Pulmonary artery endothelial cell (primary cell): Measurements from ENCODE around the gene TPSG1. TPM values are rescaled to one million over a fixed set of nuclear protein-coding genes. Genes with fewer than 3 reads are reported as not detected.
"Not testable (repeated sequence)": the region's sequence is repeated elsewhere in the genome, so short reads cannot be mapped to it uniquely, and the experiment has no call there.

Experiments used
- DNase-seq: peaks from one replicate; pipeline ENCODE4 v3.0.0-alpha.2; 2011; ENCODE audit warnings: low read depth, low spot score
- total RNA-seq: library from RNA; depleted of rRNA; stranded (reverse); fragments of >200 nt; gene quantifications from 2 replicates; pipeline ENCODE4 v1.2.3, GENCODE V29; 2014

Gene TPSG1
- total RNA-seq, 1 donor from 2014 or later, result not detected

DNA sequence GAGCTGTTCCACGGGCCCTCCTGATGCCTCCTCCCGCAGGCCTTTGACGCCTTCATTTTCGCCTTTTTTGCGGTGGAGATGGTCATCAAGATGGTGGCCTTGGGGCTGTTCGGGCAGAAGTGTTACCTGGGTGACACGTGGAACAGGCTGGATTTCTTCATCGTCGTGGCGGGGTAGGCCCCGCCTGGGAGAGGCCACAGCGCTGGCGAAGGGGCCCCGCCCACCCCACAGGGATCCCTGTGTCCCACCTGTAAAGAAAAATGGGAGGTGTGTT lies 29.7 kb downstream of the TPSG1 start:
- no peak for DNase-seq

DNA sequence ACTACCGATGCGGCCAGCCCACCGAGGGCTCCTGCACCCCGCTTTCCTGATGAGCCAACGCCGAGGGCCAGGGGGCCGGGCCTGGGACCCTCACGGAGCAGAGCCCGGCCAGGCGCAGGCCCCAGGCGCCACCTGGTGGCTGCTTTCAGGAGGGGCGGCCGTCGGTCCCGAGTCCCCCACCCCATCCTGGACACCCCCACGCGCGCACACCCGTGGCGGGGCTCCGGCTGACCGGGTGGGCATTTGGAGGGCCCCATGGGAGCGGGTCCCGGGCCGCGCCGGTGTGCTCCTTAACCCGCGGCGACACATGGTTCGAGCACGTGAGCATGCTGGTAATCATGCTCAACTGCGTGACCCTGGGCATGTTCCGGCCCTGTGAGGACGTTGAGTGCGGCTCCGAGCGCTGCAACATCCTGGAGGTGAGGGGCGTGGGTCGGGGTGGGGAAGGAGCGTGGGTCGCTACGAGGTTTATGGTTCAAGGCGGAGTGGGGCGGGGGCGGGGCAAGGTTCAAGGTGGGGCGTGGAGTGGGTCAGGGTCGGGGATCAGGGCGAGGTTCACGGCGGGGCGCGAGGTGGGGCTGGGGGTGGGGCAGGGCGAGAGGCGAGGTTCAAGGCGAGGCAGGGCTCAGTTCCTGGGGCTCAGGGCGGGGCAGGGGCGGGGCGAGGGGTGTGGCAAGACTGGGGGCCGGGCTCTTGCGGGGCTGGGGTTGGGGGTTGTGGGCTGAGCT lies 30.2 kb downstream of the TPSG1 start:
- no peak for DNase-seq

DNA sequence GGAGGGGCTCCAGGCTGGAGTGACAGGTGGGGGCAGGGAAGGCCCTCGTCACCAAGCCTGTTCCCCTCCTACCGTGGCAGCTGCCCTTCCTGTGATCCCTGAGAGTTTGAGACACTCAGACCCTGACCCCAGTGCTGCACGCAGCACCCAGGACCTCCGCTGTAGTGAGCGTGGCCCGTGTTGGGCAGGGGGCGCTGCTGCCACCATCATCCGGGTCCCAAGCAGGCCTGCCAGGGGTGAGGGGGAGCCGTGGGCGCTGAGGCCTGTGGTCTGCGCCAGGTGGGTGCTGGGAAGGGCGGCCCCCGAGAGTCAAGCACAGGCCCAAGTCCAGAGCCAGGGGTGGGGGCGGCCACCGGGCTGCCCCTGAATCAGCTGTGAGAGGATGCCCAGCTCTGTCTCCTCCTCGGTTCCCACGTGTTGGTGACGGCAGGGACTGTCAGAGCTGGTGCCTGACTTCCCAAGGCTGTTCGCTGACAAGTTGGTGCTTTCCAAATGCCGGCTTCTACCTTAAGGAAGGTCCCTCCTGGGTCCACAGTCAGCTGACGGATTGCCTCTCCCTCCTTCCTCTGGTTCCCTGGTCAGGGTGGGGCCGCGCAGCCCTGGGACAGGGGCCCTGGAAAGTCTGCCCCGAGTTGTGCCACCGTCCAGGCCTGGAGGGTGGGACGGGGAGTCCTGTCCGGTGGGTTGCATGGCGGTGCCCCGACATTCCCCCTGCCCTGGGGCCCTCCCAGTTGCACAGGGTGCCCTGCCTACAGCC lies 31.1 kb downstream of the TPSG1 start:
- no peak for DNase-seq

DNA sequence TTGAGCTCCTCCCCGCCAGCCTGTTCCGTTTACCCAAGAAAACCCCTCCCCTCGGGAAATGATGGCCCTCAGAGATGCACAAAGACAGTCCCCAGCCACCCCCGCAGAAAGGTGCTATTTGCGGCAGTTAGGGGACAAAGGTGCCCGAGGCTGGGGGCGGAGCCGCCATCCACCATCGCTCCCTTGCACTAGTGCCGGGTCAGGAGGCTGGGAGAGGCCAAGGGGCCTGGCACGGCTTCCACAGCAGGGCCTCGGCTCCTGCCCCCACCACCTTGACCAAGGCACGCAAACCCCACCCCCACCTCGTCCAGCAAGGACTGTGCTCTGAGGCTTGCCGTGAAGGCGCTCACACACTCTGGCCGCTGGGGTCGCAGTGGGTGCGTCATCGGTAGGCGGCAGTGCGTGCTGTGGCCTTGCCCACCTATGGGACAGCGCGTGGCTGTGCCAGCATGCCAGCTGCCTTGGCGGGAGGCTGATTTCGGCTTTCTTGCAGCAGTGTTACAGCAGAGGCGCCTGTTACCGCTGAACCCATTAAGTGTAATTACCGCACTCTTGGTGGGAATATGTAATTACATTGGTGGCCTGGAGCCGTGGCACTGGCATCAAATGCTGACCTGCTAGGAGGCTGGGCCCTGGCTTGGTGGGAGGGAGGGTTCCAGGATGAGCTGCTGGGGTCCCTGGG lies 31.8 kb downstream of the TPSG1 start:
- DNase-seq, result no peak

DNA sequence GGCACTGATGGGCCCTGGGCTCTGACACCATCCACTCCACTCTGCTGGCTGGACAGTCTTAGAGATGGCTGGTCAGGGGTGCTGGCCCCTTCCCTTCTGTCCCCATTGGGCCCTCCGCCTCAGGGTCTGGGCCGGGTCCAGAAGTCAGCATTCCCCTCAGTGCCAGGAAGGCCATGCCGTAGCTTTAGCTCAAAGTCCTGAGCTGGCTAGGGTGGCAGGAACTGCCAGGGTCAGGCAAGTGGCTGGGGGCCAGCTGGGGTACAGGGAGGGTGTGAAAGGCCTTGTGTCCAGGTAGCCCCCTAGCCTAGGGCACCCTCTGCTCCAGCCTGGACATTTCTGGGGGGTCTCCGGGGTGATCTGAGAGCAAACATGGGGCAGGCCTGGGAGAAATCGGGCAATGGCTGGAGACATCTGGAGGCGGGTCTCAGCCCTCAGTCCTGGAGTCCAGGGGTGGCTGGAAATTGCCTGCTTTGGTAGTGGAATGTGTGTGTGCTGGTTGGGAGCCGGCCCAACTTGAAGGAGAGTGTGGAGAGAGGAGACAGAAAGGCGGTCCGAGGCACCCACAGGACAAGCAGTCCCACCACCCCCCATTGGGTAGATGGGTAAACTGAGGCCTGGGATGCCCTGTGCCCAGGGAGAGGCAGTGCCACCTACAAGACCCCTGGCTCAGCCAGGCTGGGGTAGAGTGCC lies 32.5 kb downstream of the TPSG1 start:
- no peak for DNase-seq

DNA sequence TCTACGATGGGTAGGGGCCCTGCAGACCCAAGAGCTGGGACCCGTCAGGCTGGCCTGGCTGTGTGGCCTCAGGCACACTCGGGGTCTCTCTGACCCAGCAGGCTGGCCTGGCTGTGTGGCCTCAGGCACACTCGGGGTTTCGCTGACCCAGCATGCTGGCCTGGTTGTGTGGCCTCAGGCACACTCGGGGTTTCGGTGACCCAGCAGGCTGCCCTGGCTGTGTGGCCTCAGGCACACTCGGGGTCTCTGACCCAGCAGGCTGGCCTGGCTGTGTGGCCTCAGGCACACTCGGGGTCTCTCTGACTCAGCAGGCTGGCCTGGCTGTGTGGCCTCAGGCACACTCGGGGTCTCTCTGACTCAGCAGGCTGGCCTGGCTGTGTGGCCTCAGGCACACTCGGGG lies 34.3 kb downstream of the TPSG1 start:
- DNase-seq, result not testable (repeated sequence)

DNA sequence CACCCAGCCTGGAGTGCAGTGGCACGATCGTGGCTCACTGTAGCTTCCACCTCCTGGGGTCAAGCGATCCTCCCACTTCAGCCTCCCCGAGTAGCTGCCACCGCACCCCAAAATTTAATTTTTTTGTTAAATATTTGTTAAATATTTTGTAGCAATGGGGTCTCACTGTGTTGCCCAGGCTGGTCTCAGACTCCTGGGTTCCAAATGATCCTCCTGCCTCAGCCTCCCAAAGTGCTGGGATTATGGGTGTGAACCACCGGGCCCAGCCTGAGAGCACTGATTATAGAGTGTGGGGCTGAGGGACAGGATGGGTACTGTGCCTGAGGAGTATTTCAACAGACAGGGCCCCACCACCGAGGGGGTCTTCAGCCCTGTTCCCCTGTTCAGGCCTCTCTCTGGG lies 35.6 kb downstream of the TPSG1 start:
- DNase-seq, result no peak

DNA sequence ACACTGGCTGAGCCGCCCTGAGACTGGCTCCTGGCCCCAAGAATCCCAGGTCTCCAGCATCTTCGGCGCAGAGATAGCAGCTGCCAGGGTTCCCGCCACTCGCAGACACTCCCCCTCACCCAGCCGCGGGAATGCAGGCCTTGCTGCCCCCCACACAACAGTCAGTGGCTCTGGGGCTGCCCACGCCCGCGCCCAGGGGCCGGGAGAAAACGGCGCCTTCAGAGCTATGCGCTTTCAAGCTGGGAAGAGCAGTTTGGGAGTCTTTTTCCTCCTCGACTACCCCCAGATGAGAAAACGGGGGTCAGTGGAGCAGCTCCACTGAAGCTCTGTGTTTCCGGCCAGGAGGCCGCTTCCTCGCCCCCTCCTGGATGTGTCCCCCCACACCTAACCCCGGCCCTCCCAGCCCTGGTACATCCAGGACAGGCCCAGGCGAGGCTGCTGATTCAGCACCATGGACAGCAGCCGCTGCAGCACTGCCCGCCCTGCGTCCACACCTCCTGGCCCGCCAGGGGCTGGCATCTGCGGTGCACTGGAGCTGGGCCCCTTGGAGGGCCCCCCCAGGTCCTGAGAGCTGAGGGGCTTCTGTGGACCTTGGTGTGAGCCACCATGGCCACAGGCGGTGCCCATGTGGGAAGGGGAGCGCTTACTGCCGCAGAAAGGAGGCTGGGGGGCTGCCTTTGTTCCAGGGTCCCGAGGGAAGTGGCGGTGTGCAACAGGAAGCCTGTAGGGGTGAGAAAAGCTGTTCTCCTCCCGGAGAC lies 36.5 kb downstream of the TPSG1 start:
- no peak for DNase-seq

DNA sequence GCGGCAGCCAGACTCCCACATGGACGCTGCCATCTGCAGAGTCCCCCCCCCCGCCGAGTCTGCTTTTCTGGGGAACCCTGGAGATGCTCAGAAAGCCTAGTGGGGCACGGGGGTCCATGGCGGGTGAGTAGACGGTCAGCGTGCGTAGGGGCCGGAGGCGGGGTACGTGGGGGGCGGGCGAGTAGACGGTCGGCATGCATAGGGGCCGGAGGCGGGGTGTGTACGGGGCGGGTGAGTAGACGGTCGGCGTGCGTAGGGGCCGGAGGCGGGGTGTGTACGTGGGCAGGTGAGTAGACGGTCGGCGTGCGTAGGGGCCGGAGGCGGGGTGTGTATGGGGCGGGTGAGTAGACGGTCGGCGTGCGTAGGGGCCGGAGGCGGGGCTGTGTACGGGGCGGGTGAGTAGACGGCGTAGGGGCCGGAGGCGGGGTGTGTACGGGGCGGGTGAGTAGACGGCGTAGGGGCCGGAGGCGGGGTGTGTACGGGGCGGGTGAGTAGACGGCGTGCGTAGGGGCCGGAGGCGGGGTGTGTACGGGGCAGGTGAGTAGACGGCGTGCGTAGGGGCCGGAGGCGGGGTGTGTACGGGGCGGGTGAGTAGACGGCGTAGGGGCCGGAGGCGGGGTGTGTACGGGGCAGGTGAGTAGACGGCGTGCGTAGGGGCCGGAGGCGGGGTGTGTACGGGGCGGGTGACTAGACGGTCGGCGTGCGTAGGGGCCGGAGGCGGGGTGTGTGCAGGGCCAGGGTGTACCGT lies 39.4 kb downstream of the TPSG1 start:
- not testable (repeated sequence) for DNase-seq

DNA sequence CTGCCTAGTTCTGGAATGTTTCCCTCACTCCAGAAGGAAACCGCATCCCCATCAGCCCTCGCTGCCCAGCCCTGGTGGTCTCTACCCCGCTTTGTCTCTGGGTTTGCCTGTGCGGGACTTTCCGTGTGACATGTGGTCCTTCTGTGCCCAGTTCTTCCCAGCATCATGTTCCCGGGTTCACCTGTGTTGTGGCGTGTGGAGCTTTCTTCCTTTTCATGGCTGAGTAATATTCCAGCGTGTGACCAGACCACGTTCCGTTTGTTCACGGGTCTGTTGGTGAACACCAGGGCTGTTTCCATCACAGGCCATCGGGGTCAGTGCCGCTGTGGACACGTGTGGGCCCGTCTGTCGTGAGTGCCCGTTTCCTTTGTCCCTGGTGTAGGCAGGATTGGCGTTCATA lies 40.1 kb downstream of the TPSG1 start:
- no peak for DNase-seq

DNA sequence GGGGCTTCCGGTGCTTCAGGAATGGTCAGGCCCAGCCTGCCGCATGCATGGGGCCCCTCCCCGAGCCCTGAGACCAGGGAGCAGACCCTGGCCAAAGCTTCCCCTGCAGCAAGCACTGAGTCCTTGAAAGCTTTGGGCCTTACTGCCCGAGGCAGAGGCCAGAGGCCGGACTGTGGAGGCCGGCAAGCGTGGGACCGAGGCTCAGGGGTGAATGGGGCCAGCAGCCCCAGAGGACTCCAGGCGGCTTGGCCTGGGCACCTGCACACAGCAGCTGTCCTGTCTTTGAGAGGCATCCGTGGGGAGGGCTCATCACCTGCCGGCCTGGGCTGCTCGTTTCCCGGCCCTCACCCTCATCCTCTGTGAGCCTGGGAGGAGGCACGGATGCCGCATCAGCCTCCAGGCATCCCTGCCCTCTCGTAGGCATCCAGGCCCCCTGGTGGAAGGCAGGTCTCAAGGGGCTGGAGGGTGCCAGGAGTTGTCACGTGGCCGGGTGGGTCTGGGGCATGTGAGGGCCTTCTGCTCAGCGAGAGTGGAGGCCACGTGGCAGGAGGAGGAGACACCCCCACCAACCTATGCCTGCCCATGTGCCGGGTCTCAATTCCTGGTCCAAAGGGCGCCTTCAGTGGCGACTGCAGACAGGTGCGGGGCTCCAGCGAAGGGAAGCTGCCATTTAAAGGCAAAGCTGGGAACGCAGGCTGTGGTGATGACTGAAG lies 40.8 kb downstream of the TPSG1 start:
- DNase-seq, result no peak

DNA sequence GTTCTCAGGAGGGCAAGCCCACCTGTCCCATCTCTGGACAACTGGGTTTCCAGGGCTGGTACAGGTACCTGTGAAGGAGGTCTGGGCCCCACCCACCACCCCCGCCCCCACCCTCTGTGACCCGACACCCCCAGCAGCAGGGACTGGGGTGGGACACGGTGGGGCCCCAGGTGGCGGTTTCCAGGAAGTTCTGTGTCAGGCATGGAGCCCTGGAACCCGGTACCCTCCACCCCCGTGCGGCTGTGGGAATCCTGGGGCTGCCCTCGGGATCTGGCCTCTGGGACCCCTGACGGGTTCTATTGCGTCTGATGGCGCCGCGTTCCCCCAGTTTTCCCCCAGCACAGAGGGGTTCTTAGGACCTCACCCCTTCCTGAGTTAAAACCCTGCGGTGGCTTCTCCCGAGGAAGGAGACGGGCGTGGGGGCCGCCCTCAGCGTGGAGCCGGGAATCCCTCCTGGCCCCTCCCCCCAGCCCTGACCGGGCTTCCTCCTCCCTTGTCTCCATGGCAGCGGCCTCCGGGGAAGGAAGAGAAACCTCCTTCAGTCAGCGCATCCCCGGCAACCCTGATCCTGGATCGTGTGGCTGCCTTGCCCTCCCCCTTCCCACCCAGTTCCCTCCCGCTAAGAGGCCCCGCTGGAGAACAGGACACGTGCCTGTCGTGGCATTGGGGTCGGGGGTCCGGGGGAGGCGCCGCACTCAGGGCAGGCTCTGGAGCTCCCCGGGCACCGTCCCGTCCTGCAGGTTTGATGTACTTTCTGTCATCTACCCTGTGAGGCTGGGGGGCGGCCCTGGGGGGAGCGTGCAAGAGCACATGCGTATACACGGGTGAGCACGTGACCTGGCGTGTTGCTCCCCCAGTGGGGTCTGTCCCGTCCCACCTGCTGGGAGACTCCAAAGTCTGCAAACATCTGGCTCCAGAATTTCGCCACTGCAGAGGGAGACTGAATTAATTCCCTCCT lies 41.8 kb downstream of the TPSG1 start:
- DNase-seq, result no peak

DNA sequence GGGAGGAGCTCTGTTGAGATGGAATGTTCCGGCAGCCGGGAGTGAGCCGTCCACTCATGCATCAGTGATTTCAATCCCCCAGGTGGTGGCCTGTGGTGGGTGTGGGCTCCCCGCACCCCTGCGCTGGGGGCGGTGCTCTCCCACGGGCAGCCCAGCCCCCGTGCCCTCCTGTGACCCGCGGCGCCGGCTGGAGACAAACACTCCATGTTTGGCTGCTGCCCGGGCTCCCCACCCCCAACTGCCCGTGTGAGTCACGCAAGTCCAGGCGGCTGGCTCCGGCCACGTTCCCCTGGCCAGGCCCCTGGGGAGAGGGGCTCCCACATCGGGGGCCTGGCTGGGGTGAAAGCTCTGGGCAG lies 42.8 kb downstream of the TPSG1 start:
- DNase-seq, result peak; percentile 5

DNA sequence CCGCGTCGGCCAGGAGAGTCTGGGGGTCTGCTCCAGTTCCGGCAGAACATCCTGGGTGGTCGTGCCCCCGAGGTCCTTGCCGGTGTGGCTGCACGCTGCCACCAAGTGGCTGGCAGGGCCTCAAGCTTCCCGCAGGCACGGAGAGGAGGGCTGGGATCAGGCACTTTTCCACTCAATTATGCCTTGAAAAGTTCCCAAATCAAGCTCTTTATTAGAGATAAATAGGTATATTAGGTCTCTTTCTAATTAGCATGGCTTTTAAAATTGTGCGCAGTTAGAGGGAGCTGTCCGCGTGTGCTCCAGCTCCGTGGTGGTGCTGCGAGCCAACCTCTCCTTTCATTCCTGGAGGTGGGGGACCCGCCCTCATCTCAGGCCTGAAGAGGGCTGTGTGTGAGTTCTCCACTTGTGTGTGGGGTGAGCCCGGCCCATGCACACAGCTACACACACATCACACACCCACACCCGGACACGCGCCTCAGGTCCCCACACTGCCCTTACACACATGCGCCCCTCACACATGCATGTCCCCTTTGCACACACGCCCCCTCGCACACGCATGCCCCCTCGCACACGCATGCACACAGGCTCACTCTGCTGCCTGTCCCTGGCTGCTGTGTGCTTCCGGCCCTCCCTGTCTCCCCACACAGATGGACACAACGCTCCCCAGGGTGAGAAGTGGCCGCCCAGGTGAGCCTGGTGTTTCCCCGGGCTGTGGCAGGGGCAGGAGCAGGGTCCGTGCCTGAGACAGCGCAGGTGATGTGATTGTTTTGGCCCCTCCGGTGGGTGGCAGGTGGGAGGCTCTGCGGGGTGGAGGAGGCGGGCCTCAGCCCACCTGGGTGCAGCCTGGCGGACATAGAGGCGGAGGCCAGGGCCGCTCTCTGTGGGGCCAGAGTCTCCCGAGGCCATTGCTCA lies 43.4 kb downstream of the TPSG1 start:
- no peak for DNase-seq

DNA sequence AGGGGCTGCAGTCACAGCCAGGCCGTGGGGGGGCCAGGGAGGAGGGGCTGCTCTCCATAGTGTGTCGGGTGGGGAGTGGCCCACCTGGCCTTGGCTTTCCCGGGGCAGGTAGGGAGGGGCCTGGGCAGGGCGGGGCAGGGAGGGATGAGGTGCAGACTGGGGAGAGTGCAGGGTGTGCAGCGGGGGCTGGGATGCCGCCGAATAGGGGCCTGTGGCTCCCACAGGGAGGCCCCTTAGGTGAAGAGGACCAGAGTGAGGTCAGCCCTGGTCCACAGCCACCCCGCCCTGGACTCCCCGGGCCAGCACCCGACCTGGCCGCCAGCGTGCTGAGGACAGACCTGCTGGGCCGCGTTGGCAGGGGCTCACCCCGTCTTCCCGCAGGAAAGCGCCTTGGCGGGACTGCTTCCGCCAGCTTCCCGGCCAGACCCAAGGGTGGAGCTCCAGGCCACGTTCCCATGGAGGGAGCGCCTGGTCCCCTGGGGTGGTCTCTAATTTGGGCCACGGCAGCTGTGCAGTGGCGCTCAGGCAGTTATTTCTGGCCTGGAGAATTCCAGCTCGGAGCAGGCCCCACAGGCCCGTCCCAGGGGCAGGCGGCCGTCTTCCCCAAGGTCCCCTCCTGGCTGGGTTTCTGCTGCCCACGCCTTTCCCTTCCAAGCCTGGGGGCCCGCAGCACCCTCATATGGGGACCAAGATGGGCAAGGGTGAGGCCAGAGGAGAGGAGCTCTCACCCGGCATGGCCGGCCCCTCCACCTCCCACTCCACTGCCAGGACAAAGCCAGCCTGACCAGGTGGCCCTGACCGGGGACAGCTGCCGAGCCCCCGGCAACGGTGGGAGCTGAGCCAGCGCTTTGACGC lies 44.3 kb downstream of the TPSG1 start:
- DNase-seq, result no peak

DNA sequence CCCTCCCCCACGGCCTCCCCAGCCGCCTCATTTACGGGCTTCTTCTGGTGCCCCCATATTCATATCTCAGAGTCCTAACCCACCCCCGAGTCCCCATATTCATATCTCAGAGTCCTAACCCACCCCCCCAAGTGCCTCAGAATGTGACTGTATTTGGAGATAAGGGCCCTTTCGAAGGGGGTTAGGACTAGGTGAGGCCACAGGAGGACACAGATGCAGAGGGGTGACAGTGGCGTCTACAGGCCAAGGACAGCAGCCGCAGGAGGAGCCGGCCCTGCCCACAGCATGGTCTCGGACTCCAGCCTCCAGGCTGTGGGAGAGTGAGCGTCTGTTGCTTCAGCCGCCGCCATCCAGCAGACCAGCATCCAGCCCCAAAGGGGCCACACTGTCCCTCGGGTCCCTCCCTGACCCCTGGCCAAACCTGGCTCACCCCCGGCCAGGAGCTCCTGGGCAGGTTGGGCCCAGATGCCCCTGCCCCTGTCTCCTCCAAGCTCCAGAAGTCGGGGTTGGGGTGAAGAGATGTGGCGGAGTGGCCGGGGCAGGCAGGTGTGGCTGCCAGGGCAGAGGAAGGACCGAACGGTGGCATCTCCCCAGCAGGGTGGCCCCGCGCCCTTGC lies 46.7 kb downstream of the TPSG1 start:
- no peak for DNase-seq

DNA sequence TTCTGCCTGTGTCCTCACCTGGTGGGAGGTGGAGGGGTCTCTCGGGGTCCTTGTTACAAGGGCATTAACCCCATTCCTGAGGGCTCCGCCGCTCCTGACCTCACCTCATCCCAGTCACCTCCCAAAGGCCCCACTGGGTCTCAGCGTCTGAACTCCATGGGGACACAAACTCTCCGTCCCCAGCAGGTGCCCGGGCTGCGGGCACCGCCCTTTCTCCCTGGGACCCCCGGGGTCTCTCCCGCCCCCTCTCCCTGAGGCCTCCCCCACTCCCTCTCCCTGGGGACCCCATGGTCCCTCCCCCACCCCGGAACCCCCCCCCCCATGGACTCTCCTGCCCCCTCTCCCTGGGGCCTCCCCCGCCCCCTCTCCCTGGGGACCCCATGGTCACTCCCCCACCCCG lies 47.3 kb downstream of the TPSG1 start:
- no peak for DNase-seq
